Gastrocnemius medialis (tissue), 4 donors: ENCODE results near the gene USP15. TPM values are rescaled to one million over a fixed set of nuclear protein-coding genes. Genes with fewer than 3 reads are reported as not detected.

Experiments used
- ATAC-seq, 2 donors: fragments of 150-250 bp; one replicate each; pipeline ENCODE4 v1.9.1; 2016
- DNase-seq, 2 donors: peaks; one replicate each; pipeline ENCODE4 v3.0.0-alpha.2; 2019
- H3K27ac ChIP-seq, 4 donors: fragments of 200-600 bp; sonication (generic); 1 replicate in 1 of 4; 2 replicates in 3 of 4; pipeline ENCODE4 v1.5.1; 2016 to 2018; ENCODE audit warnings: mild to moderate bottlenecking in 2 of 4, moderate library complexity in 1 of 4
- H3K27me3 ChIP-seq, 3 donors: fragments of 200-600 bp; sonication (generic) in 2 of 3; 1 replicate in 1 of 3; 2 replicates in 2 of 3; pipeline versions ENCODE4 v1.5.1 to v1.6.0; 2016 to 2019; ENCODE audit warnings: mild to moderate bottlenecking in 1 of 3, moderate library complexity in 1 of 3
- H3K36me3 ChIP-seq, 2 donors: fragments of 200-600 bp; sonication (generic) in 1 of 2; one replicate each; pipeline ENCODE4 v1.5.1; 2017 to 2018
- H3K4me1 ChIP-seq, 2 donors: fragments of 200-600 bp; sonication (generic) in 1 of 2; one replicate each; pipeline ENCODE4 v1.5.1; 2016 to 2017; ENCODE audit warnings: mild to moderate bottlenecking in 2 of 2
- H3K4me3 ChIP-seq, 4 donors: fragments of 200-600 bp; sonication (generic) in 3 of 4; 1 replicate in 1 of 4; 2 replicates in 3 of 4; pipeline ENCODE4 v1.5.1; 2016 to 2019; ENCODE audit warnings: mild to moderate bottlenecking in 2 of 4
- H3K9me3 ChIP-seq, 3 donors: fragments of 200-600 bp; sonication (generic) in 2 of 3; 1 replicate in 1 of 3; 2 replicates in 2 of 3; pipeline ENCODE4 v1.5.1; 2016 to 2019
- POLR2A ChIP-seq, 2 donors: fragments of 450-650 bp; IDR thresholded peaks; one replicate each; pipeline ENCODE4 v1.6.1; 2017; ENCODE audit warnings: antibody characterized with exemption in 2 of 2, mild to moderate bottlenecking in 2 of 2, moderate library complexity in 2 of 2
- in situ Hi-C, 4 donors: fragments of 200-750 bp; cut with MboI; loops; one replicate each; pipeline versions ENCODE4 v1.15.0 to v1.8.0; 2017; ENCODE audit warnings: low sequenced_read_pairs in 4 of 4
- intact Hi-C: fragments of 100-400 bp; cut with DNase I; formaldehyde crosslinking; loops from one replicate; pipeline ENCODE4 v1.15.1; 2023; ENCODE audit warnings: low total_unique reads
- total RNA-seq, 4 donors: library from RNA; depleted of rRNA; stranded (reverse); fragments of >200 nt; gene quantifications; one replicate each; pipeline versions ENCODE4 v1.1.0 to v1.2.3, GENCODE V29; 2016
- TF ChIP-seq, protein P1 (sequence below), 5 experiments: fragments of 450-650 bp in 3 of 5; fragments of 200-600 bp in 2 of 5; sonication (generic) in 2 of 5; IDR thresholded peaks in 4 of 5; conservative IDR thresholded peaks in 1 of 5; 1 replicate in 4 of 5; 2 replicates in 1 of 5; pipeline ENCODE4 v1.5.1; 2016 to 2019; ENCODE audit warnings: antibody characterized with exemption in 5 of 5, mild to moderate bottlenecking in 3 of 5, moderate library complexity in 3 of 5

The USP15 gene
- 10 to 100 TPM; 49.0 to 93.6 (median 50.6) TPM for total RNA-seq

DNA sequence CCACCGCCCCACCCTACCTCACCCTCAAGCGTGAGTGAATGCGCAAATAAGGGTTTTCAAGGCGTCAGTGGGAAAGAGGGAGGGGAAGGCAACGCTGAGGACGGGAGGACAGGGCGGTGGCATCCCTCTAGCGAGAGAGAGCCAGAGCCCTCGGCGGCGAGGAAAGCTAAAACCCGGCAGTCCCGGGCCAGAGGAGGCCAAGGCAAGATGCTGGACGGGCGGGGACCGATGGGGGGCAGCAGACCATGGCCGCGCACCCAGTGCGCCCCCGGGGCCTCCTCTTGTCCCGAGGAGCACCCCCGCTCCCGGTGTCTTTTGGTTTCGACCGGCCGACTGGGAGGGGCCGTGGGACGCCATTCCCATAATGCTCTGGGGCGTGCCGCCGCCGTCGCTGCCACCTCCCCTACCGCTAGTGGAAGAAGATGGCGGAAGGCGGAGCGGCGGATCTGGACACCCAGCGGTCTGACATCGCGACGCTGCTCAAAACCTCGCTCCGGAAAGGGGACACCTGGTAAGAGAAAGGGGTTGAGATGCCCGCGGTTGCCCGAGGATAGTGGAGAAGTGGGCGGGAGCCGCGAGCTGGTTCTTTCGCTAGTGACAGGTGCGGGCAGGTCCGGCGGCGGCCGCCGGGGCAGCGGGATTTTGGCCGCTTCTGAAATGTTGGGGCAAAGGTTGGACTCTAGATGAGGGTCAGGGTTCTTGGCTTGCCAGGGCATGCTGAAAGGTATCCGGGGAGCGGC, at the start of gene USP15:
USP15 (plus strand) TSS at position 412 of the 740 bp plus-strand sequence; CDS start at position 423, 11 bp downstream.
- no peaks in the 10 kb centered on the region for H3K27me3 ChIP-seq
- no peaks in the 10 kb centered on the region for H3K36me3 ChIP-seq
- in situ Hi-C loops (loop anchor here in 2 of 4 donors (5.0 to 25.0 kb wide), 3 partner anchors 207 to 527 kb away; partner anchors contain the start of gene MON2 (in 1 of the 2)), intact Hi-C loops (loop anchor here (2.0 to 5.0 kb wide), 3 partner anchors 52 to 343 kb away; partner anchors contain the start of gene MON2)
- DNase-seq: peak; percentile 93 to 96
- peak; percentile 89 to 91 for ATAC-seq
- peak; percentile 73 to 74 for TF ChIP-seq POLR2A (IDR thresholded peaks at IDR 0.05)
- TF ChIP-seq, protein P1, sequence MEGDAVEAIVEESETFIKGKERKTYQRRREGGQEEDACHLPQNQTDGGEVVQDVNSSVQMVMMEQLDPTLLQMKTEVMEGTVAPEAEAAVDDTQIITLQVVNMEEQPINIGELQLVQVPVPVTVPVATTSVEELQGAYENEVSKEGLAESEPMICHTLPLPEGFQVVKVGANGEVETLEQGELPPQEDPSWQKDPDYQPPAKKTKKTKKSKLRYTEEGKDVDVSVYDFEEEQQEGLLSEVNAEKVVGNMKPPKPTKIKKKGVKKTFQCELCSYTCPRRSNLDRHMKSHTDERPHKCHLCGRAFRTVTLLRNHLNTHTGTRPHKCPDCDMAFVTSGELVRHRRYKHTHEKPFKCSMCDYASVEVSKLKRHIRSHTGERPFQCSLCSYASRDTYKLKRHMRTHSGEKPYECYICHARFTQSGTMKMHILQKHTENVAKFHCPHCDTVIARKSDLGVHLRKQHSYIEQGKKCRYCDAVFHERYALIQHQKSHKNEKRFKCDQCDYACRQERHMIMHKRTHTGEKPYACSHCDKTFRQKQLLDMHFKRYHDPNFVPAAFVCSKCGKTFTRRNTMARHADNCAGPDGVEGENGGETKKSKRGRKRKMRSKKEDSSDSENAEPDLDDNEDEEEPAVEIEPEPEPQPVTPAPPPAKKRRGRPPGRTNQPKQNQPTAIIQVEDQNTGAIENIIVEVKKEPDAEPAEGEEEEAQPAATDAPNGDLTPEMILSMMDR (IDR thresholded peaks at IDR 0.05 in 4 of 5, conservative IDR thresholded peaks at IDR 0.05 in 1 of 5): peak; percentile 72 to 86 (median 81)
- peak within 1 kb of the TSS; percentile 78 to 100 (median 96) for H3K4me3 ChIP-seq
- H3K4me1 ChIP-seq: peaks cover 38 to 42% of the 10 kb centered on the region in 2 donors
- H3K27ac ChIP-seq: peak within 1 kb of the TSS; percentile 92 to 97 (median 94)
- no peaks in the 10 kb centered on the region for H3K9me3 ChIP-seq

DNA sequence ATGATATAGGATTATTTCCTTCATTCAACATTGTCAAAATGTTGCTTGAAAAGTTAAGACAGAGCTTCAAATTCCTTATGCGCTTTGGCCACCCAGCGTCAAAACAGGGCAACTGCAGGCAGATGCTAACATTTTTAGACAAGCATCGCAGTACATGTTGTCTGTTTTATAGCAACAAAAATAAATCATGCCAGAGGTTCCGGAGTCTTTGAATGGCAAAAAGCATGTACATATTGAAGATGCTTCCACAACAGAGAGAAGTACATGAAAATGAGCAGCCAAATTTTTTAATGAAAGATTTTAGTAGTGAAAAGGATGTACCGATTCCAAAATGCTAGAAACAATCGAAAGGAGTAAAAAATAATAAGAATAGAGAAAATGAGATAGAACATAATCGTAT, 49.8 kb upstream of the USP15 start:
- DNase-seq (peak in 1 of 2 donors; percentile 19), ATAC-seq (no peak)
- TF ChIP-seq, protein P1 (IDR thresholded peaks at IDR 0.05 in 4 of 5, conservative IDR thresholded peaks at IDR 0.05 in 1 of 5): peak in 4 of 5 experiments; percentile 31 to 71 (median 62)
- TF ChIP-seq POLR2A (IDR thresholded peaks at IDR 0.05): no peak
- intact Hi-C loops (no loop called here), in situ Hi-C loops (no loop called here)
- H3K4me1 ChIP-seq: no peaks in the 10 kb centered on the region
- no peaks in the 10 kb centered on the region for H3K27me3 ChIP-seq
- no peak overlapping the region for H3K27ac ChIP-seq
- H3K9me3 ChIP-seq: no peaks in the 10 kb centered on the region
- no peak overlapping the region for H3K4me3 ChIP-seq
- no peaks in the 10 kb centered on the region for H3K36me3 ChIP-seq

DNA sequence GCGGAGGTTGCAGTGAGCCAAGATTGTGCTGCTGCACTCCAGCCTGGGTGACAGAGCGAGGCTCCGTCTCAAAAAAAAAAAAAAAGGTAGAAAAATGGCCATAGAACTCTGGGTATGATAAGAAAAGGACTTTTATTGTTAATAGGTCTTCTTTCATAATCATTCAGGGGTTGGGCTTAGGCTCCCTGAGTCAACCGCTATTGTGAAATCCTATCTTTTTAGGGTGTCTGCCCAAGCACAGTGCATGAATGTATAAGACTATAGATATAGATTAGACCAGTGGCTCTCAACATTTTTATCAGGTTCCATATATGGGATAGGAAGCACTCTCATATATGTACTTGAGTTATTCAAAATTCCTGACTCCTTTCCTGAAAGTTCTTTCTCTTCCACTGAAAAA, 48.7 kb upstream of the USP15 start:
- no peak for DNase-seq
- in situ Hi-C loops: no loop called here
- Histone ChIP-seq H3K9me3 (no peaks in the 10 kb centered on the region), H3K4me1 (no peaks in the 10 kb centered on the region), H3K27me3 (no peaks in the 10 kb centered on the region), H3K36me3 (no peaks in the 10 kb centered on the region), H3K4me3 (no peak overlapping the region), H3K27ac (no peak overlapping the region)
- intact Hi-C loops: no loop called here
- ATAC-seq: no peak
- TF ChIP-seq, protein P1 (IDR thresholded peaks at IDR 0.05 in 4 of 5, conservative IDR thresholded peaks at IDR 0.05 in 1 of 5): no peak
- no peak for TF ChIP-seq POLR2A (IDR thresholded peaks at IDR 0.05)

DNA sequence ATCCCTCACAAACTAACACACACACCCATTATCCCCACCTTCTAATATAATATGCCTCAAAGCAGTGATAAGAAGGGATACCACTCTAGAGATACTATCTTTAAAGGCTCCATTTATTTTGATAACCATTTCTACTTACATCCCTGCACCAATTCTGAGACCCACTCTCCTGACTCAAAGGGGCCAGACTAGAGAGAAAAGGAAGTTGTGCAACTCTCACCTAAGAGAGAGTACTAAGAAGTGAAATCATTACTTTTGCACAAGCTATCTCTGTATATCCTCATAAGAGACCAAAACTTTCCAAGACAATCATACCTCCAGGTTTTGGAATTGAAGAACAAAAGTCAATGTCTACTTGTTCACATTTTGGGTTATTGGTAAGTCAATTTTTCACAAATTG, 45.4 kb upstream of the USP15 start:
- in situ Hi-C loops: no loop called here
- no peaks in the 10 kb centered on the region for H3K27me3 ChIP-seq
- ATAC-seq: no peak
- DNase-seq: no peak
- TF ChIP-seq, protein P1 (IDR thresholded peaks at IDR 0.05 in 4 of 5, conservative IDR thresholded peaks at IDR 0.05 in 1 of 5): no peak
- no peak overlapping the region for H3K4me3 ChIP-seq
- H3K9me3 ChIP-seq: no peaks in the 10 kb centered on the region
- H3K36me3 ChIP-seq: no peaks in the 10 kb centered on the region
- no peaks in the 10 kb centered on the region for H3K4me1 ChIP-seq
- intact Hi-C loops: no loop called here
- peak overlapping the region in 1 of 4 donors; percentile 59 for H3K27ac ChIP-seq
